Measurements from ENCODE around the gene GPR156. TPM values are rescaled to one million over a fixed set of nuclear protein-coding genes. Genes with fewer than 3 reads are reported as not detected.

Gene GPR156
- total RNA-seq, 1 donor from 2014 or later, result 0.41 TPM

DNA sequence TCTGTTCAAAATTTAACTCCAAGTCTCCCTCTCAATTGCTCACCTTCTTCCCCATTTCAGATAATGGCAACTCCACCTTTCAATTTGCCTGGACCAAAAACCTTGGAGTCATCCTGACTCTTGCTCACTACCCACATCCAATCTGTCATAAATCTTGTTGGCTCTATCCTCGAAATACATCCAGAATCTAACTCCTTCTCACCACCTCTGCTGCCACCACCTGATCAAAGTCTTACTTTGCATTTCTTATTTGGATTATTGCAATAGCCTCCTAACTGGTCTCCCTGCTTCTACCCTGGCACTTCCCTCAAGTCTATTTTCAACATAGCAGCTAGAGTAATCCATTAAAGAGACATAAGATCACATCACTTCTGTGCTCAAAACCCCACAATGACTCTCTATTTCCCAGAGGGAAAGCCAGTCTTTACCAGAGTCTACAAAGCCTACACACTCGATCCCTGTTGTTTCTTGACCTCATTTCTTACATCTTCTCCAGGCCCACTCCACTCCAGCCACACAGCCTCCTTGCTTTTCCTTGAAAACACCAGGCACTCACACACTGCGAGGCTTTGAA, 86.6 kb downstream of the GPR156 start:
- no peaks in the 10 kb centered on the region for H3K27me3 Mint-ChIP-seq
- no peak overlapping the region for H3K27ac Mint-ChIP-seq
- no peaks in the 10 kb centered on the region for H3K36me3 Mint-ChIP-seq (ENCODE audit: insufficient read depth)
- peaks cover 5% of the 10 kb centered on the region for H3K4me1 Mint-ChIP-seq (ENCODE audit: low read depth)
- H3K4me3 Mint-ChIP-seq (ENCODE audit: low read depth), result no peak overlapping the region
- DNase-seq (ENCODE audit: low spot score, unreplicated experiment), result no peak
- TF ChIP-seq, protein P1, sequence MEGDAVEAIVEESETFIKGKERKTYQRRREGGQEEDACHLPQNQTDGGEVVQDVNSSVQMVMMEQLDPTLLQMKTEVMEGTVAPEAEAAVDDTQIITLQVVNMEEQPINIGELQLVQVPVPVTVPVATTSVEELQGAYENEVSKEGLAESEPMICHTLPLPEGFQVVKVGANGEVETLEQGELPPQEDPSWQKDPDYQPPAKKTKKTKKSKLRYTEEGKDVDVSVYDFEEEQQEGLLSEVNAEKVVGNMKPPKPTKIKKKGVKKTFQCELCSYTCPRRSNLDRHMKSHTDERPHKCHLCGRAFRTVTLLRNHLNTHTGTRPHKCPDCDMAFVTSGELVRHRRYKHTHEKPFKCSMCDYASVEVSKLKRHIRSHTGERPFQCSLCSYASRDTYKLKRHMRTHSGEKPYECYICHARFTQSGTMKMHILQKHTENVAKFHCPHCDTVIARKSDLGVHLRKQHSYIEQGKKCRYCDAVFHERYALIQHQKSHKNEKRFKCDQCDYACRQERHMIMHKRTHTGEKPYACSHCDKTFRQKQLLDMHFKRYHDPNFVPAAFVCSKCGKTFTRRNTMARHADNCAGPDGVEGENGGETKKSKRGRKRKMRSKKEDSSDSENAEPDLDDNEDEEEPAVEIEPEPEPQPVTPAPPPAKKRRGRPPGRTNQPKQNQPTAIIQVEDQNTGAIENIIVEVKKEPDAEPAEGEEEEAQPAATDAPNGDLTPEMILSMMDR (IDR thresholded peaks at IDR 0.05; ENCODE audit: unreplicated experiment), result peak; percentile 26
- H3K9me3 Mint-ChIP-seq (ENCODE audit: low read depth), result no peaks in the 10 kb centered on the region

DNA sequence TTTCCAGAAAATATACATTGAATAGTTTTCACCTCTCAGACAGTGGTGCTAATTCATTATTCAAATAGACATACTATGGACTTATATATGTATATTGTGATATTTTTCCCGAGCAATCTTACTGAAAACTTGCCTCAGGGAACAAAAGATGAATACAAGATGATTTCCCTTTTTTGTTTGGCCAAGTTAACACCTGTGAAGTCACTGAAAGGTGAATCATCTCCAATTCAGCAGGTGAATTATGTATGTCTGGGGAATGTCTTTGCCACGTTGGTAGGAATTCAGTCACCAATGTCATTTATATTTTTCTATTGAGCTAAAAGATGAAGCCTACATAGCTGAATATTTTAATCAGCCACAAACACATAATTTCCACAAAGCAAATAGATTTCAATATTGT, 88.2 kb downstream of the GPR156 start:
- no peak overlapping the region for H3K4me3 Mint-ChIP-seq (ENCODE audit: low read depth)

DNA sequence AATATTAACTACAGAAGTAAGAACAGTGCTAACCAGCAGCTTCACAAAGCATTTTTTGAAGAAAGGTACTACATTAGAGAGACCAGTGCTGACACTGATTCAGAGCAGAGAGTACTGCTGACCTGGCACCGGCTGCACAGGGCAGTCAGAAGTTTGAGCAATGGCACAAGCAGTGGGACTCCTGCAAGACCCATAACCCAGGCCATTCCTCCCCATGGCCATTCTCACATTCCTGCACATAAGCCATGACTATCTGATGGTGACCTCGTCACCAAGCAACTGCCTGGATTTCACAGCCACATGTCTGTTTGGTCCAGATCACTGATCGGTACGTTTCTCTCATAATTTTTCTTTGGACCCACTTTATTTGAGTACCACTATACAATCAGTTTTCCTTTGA, 88.7 kb downstream of the GPR156 start:
- no peaks in the 10 kb centered on the region for H3K9me3 Mint-ChIP-seq (ENCODE audit: low read depth)
- no peak overlapping the region for H3K27ac Mint-ChIP-seq
- DNase-seq (ENCODE audit: low spot score, unreplicated experiment), result no peak
- H3K36me3 Mint-ChIP-seq (ENCODE audit: insufficient read depth), result no peaks in the 10 kb centered on the region
- no peak overlapping the region for H3K4me3 Mint-ChIP-seq (ENCODE audit: low read depth)
- TF ChIP-seq, protein P1 (IDR thresholded peaks at IDR 0.05; ENCODE audit: unreplicated experiment), result no peak
- peaks cover 5% of the 10 kb centered on the region for H3K4me1 Mint-ChIP-seq (ENCODE audit: low read depth)
- H3K27me3 Mint-ChIP-seq, result no peaks in the 10 kb centered on the region

More for the DNA sequence above, 88.2 kb downstream of the GPR156 start:
- Mint-ChIP-seq H3K9me3 (ENCODE audit: low read depth) (no peaks in the 10 kb centered on the region), H3K27ac (no peak overlapping the region), H3K4me1 (ENCODE audit: low read depth) (peaks cover 5% of the 10 kb centered on the region), H3K36me3 (ENCODE audit: insufficient read depth) (no peaks in the 10 kb centered on the region), H3K27me3 (no peaks in the 10 kb centered on the region)
- TF ChIP-seq, protein P1 (IDR thresholded peaks at IDR 0.05; ENCODE audit: unreplicated experiment), result no peak
- DNase-seq (ENCODE audit: low spot score, unreplicated experiment), result no peak

DNA sequence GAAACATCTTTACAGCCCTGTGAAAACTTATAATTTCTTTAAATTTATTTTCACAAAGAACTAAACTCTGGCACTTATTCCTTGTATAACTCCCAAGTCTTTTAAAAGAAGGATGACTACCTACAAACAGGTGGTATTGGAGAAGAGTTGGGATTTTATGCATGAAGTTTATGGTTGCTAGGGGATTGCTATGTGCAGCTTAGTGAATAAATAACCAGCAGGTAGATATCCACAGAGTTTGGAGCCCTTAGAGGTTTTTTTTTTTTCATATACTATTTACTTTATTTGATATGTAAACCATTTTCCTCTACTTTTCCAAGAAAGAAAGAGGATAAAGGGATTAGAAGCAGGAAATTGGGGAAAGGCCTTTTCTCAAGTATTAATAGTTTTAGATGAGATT, 91.5 kb downstream of the GPR156 start:
- Mint-ChIP-seq H3K4me3 (ENCODE audit: low read depth) (no peak overlapping the region), H3K27me3 (no peaks in the 10 kb centered on the region), H3K4me1 (ENCODE audit: low read depth) (peaks cover 5% of the 10 kb centered on the region), H3K9me3 (ENCODE audit: low read depth) (no peaks in the 10 kb centered on the region), H3K36me3 (ENCODE audit: insufficient read depth) (no peaks in the 10 kb centered on the region), H3K27ac (no peak overlapping the region)
- TF ChIP-seq, protein P1 (IDR thresholded peaks at IDR 0.05; ENCODE audit: unreplicated experiment), result no peak
- DNase-seq (ENCODE audit: low spot score, unreplicated experiment), result no peak

DNA sequence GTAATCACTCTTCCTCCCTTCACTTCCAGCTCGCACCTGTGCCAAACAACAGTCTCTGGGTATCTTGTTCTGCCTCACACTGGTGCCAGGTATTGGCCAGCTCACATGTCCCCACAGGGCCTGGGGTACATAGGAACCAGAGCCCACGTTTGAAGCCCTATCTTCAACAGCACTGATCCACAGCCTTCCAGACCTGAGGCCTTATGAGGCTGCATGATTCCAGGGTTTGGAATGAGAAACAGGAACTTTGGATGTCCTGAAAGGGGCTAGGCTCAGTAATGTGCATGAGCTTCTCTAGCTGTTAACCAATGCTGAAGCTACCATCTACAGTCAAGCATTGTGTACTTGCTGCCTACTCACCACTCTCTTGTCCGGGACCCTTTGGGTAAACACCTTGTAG, 92.4 kb downstream of the GPR156 start:
- no peaks in the 10 kb centered on the region for H3K27me3 Mint-ChIP-seq
- no peaks in the 10 kb centered on the region for H3K9me3 Mint-ChIP-seq (ENCODE audit: low read depth)
- no peak for DNase-seq (ENCODE audit: low spot score, unreplicated experiment)
- no peak overlapping the region for H3K4me3 Mint-ChIP-seq (ENCODE audit: low read depth)
- no peaks in the 10 kb centered on the region for H3K36me3 Mint-ChIP-seq (ENCODE audit: insufficient read depth)
- H3K4me1 Mint-ChIP-seq (ENCODE audit: low read depth), result peaks cover 5% of the 10 kb centered on the region
- H3K27ac Mint-ChIP-seq, result no peak overlapping the region
- TF ChIP-seq, protein P1 (IDR thresholded peaks at IDR 0.05; ENCODE audit: unreplicated experiment), result no peak
